ENCODE results near the gene TAF1C.
"Not testable (repeated sequence)": the region's sequence is repeated elsewhere in the genome, so short reads cannot be mapped to it uniquely, and the experiment has no call there.

The TAF1C gene, protein sequence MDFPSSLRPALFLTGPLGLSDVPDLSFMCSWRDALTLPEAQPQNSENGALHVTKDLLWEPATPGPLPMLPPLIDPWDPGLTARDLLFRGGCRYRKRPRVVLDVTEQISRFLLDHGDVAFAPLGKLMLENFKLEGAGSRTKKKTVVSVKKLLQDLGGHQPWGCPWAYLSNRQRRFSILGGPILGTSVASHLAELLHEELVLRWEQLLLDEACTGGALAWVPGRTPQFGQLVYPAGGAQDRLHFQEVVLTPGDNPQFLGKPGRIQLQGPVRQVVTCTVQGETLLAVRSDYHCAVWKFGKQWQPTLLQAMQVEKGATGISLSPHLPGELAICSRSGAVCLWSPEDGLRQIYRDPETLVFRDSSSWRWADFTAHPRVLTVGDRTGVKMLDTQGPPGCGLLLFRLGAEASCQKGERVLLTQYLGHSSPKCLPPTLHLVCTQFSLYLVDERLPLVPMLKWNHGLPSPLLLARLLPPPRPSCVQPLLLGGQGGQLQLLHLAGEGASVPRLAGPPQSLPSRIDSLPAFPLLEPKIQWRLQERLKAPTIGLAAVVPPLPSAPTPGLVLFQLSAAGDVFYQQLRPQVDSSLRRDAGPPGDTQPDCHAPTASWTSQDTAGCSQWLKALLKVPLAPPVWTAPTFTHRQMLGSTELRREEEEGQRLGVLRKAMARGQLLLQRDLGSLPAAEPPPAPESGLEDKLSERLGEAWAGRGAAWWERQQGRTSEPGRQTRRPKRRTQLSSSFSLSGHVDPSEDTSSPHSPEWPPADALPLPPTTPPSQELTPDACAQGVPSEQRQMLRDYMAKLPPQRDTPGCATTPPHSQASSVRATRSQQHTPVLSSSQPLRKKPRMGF

DNA sequence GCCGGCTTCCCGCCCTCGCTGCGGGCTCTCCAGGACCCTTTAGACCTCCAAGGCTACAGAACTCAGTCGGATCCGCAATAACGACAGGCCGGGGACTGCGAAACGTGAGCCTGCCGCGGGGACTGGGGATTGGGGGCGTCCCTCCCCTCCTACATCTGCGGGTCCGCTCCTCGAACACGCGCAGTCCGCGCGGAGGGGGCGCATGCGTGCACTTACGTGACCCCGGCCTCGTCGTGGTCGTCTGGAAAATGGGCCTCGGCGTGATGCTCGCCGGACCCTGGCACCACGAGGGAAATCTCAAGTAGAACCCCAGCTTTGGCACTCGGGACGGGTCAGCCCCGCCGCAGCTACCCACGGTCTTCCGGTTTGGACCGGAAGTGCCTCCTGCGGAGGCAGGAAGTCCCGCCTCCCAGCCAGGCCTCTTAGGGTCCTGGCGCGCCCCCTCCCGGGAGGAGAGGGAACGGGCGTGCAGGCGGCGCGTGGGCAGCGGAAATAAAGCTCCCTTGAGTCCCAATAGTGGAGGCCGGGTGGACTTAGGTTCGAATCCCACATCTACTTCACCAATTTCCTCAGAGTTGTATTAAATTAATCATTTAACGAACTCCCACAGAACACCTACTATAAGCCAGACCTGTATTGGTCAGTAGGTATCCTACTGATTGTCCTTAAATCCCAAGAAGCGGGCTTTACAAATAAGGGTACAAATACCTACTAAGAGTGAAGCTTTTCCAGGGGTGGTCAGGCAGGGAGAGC is at the start of gene TAF1C:
TSS of gene TAF1C (minus strand) at position 373 of the 753 bp plus-strand sequence. CDS start 2,069 bp downstream, outside the sequence.
- DNase-seq: peak; percentile 86

DNA sequence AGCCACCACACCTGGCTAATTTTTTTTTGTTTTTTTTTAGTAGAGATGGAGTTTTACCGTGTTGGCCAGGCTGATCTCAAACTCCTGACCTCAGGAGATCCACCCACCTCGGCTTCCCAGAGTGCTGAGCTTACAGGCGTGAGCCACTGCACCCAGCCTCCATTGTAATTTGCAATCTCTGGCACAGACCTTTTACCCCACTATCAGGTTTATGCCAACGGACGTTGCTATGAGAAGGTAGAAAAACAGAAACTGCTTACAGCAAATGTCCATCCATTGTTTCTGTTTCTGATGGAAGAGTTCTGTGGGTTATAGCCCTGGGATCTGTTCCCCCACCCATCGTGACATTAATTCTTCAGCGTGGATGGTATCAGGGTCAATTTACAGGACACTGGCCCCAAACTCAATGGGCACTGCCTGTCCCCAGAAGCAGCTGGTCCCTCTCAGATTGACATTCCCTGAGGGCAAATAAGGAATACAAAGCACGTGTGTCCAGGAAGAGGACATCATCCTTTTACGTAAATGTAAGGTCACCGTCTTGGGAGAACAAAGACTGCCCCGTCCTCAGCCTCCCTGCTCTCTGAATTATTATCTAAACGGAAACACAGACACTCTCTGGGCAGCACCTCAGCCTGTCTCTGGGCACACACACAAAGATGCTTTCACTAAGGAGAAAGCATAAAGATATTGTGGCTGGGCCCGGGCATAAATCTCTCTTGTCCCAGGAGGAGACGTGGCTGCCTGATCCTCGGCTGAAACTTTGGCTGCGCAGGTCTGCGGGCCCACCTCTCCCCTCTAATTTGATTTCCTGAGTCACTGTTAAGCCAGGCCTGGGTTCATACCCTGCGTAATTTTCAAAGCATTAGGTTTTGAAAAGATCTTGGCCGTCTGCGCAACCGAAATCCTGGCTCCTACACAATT is 47.7 kb upstream of the TAF1C start:
- DNase-seq: no peak

DNA sequence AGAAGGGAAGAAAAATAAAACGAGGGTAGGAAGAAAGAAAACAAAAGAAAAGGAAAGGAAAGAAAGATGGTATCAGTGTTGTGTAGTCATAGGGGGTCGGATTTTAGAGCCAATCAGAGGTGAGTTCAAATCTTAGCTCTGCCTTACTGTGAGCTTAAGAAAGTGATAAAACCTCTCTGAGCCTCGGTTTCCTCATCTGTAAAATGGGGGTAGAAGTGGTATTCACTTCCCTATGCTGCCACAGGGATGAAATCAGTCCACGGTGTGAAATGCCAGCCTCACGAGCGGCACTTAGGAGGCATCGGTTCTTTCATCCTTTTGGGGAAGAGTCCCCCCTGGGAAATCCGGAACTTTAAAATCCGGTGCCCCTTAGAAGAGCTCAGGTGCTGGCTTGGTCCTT is 46.9 kb upstream of the TAF1C start:
- no peak for DNase-seq

DNA sequence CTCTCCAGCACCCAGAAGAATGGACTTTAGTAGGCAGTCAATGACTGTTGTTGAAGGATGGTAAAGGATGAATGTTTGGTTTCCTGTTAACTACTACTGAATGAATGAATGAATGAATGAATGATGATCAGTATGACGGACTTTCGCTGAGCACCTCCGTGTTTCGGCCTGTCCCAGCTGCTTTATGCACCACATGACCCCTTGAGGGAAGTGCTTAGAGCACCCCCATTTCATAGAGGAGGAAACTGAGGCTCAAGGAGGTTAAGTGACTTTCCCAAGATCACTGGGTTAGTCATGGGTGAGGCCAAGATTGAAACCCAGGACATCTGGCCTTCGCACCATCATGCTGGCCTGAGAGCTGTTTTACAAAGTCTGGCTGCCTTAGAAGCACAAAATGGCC is 46.1 kb upstream of the TAF1C start:
- no peak for DNase-seq

DNA sequence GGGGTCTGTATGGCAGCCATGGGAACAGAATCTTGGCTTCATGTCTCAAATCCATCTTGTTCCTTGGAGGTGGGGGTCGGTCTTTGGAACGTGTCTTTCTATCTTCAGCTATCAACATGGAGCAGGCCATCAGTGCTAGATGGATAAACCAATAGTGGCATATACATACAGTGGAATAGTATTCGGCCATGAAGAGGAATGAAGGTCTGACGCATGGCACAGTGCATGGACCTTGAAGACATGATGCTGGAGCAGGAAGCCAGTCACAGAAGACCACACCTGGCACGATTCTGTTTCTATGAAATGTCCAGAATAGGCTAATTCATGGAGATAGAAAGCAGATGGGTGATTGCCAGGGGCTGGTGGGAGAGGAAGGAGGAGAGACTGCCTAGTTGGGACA is 45.2 kb upstream of the TAF1C start:
- no peak for DNase-seq

DNA sequence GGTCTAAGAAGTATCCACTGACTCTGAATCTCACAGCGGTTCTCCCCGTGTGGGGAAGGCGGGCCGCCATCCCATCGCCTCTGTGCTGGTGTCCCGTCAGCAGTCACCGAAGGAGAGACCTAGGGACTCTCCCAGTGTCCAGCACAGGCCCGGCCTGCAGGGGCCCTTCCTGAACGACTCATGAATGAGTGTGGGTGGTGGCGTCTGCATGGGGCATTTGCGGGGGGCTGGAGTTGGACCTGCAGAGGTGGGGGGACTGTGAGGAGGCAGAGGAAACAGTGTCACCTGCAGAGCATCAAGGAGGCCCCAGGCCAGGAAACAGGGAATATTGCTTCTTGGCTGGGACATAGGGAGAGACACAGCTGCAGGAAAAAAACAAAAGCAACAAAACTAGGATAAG is 42.6 kb upstream of the TAF1C start:
- no peak for DNase-seq

DNA sequence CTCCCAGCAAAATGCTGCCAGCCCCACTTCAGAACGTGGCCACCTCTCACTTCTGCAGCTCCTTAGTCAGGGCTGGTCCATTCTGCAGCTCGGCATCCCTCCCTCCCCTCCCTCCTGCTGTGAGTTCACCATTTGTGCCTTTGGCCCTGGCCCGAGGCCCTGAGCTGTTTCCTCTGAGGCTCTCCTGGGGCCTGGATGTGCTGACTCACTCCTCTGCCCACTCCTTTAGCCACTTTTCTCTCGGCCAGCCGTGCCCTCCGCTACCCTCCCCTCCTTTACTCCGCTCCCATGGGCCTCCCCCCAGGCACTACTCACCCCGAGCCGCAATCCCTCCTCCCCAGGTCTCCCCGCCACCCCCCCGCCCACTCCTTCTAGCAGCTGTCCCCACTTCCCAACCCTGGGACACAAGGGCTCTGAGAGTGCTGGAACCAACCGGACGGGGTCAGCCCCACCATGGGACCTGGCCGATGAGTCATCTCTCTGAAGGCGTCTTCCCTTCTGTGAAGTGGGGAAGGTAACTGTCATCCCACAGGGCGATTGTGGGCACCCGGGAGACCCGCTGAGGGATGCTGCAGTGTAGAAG is 41.5 kb upstream of the TAF1C start:
- peak; percentile 77 for DNase-seq

DNA sequence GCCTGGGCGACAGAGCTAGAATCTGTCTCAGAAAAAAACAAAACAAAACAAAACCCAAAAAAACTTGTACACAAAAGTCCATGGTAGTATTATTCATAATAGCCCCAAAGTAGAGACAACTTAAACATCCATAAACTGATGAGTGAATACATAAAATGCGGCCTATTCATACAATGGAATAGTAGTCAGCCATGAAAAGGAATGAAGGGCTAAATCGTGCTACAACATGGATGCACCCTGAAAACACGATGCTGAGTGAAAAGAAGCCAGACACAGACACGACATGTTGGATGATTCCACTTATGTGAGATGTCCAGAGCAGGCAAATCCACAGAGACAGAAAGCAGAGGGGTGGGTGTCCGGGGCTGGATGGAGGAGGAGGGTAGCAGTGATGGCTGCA is 40.7 kb upstream of the TAF1C start:
- no peak for DNase-seq

DNA sequence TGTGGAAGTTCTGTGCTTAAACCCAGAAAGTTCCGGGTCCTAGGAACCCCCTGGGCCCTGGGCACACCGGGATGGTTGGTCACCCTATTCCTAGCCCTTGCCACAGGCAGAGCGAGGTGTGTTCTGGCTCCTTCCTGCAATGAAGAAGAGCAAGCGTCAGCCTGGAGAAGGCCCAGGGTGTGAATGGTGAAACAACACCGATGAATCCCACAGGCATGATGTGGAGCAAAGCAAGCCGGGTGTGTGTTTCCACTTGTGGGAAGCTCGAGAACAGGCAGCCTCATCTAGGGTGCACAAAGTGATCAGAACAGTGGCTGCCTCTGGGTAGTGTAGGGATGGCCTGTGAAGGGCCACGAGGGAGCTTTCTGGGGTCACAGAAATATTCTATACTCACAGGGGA is 39.2 kb upstream of the TAF1C start:
- DNase-seq: no peak

DNA sequence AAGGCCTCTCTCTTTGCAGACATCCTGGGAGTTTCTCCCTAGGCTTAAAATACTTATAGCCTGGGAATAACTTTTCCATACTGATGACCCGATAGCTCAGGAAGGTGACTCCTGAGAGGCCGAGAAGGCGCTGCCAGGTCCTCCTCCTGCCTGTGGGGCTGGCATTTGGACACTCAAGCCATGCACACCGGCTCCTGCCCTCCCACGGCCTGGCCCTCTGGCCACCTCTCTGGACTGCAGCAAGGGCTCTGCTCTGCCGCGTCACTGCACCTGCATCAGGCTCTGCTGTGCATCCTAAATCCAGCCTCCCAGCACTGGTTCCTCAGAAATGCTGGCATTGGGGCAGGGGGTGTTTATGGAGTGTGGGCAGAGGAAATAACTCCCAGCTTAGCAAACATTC is 38.7 kb upstream of the TAF1C start:
- no peak for DNase-seq

DNA sequence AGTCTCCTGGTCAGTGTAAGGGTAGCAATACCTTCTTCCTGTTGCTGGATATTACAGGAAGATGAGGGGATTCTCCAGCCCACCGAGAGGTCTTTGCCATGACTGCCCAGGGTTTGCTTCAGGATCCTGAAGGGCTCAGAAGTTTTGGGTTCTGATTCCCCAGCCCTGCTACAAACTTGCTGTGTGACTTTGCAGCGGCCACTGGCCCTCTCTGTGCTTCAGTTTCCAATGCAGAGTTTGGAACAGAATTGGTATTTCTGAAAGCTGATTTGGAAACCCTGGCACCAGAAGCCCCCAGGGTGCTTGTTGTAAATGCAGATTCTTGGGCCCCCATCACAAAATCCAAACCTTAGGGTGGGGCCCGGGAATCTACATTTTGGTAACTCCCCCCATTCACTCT is 38.3 kb upstream of the TAF1C start:
- DNase-seq: no peak

DNA sequence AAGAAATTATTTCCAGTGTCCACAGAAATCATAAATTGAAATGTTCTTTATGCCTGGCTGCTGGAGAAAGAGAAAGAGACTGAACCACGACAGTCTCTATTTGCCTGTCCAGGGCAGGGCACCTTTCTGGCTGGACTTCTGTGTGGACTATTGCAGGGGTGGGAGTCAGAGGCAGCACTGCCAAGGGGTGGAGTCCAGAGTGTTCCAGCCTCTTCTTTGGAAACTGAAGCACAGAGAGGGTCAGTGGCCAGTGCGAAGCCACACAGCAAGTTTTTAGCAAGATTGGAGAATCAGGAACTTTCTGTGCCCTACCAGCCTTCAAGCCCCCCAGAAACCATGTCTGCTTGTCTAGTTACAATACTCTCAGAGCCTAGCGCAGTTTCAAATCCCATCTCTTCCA is 37.7 kb upstream of the TAF1C start:
- DNase-seq: no peak

DNA sequence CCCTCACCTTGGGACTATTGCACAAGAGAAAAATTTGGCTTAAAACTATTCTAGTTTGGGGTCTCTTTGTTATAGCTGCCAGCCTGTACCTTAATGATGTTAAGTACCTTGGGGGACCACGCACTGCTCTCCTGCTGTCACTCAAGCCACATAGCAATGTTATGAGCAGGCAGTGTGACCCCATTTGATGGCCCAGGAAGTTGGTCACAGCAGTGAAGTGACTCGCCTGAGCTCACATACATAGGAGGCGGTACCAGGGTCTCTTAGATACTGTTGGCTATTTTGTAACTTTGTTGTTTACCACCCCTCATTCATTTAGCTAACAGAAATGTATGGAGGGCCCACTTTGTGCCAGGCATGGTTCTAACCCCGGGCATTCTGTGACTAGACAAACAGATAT is 36.6 kb upstream of the TAF1C start:
- DNase-seq: no peak

DNA sequence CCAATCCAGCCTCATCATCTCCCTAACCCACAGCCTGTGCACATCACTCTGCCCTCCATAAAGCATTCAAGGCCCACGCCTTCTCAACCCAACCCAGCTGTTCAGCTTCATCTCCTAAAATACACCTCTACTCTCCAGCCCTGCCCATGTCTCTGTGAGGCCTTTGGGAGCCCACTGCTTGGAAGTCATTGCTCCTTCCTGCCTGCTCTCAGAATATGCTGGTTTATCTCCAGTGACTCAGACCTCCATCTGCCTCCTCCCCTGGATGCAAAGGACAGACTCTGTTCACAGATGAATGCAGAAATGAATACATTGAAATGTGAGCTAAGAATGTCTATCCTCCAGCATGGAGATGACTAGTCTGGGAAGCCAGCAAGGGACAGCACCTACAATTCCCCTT is 34.0 kb upstream of the TAF1C start:
- DNase-seq: no peak

DNA sequence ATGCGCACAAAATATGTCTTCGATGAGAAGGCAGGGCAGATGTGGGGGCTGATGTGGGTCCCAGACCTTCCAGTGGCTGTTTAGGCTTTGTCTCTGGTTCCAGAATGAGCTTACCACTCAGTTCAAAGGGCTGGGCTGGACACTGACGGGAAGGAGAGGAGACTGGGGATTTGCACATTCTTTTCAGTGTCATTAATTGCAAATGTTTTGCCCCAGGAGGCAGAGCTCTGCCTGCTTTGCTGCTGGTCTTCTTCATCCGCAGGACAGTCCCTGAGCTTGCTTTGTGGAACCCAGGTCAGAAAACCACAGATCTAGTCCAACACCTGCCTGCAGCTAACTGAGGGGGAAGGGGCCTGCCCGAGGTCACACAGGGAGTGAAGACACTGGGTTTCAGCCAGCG is 32.1 kb upstream of the TAF1C start:
- no peak for DNase-seq

DNA sequence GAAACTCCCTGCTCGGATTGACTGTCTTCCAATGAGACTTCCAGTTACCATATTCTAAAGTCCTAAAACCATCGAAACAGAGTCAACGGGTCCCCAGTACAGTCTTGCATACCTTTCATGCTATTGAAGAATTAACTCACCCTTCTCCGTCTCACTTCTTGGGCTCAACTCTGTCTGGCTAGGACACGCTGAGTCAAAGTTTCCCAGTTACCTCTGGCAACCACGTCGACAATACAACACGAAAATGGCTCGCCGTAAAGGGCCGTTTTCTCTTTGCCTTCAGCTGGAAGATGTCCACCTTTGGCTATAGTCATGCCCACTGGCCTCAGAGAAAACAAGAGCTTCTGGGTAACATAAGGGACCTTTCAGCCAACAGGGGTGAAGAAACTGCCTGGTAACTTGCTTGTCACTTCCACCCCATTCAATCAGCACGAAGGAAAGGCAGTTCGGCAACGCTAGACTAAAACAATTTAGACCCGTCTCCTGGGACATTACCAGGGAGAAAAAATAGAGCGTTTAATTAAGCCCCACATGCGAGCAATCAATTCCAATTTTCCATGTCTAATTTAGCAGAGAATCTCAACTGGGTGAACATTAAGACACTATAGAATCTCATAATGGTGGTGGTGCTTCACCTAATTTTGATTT is 31.4 kb upstream of the TAF1C start:
- no peak for DNase-seq

DNA sequence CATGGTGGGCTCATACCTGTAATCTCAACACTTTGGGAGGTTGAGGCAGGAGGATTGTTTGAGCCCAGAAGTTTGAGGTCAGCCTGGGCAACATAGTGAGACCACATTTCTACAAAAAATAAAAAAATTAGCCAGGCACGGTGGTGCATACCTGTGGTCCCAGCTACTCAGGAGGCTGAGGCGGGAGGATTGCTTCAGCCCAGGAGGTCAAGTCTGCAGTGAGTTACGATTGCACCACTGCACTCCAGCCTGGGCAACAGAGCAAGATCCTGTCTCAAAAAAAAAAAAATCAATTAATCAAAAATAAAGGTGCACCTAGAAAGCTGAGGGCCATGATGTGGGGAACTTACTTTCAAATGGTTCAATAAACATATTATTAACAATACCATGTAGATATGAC is 29.3 kb upstream of the TAF1C start:
- DNase-seq: not testable (repeated sequence)

DNA sequence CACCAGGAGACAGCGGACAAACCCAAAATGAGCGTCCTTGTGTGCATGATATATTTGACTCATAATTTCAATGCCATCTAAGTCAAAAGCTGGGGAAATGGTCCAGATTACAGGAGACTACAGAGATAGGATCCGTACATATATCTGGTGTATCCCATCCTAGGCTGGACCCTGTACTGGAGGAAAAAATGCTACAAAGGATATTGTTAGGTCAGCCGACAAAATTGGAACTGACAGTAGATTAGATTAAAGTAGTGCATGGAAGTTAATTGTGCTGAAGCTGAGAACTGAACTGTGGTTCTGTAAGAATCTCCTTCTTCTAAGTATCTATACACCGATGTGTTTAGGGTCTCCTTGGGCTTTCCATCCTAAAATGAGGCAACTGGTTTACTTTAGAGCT is 28.7 kb upstream of the TAF1C start:
- no peak for DNase-seq

DNA sequence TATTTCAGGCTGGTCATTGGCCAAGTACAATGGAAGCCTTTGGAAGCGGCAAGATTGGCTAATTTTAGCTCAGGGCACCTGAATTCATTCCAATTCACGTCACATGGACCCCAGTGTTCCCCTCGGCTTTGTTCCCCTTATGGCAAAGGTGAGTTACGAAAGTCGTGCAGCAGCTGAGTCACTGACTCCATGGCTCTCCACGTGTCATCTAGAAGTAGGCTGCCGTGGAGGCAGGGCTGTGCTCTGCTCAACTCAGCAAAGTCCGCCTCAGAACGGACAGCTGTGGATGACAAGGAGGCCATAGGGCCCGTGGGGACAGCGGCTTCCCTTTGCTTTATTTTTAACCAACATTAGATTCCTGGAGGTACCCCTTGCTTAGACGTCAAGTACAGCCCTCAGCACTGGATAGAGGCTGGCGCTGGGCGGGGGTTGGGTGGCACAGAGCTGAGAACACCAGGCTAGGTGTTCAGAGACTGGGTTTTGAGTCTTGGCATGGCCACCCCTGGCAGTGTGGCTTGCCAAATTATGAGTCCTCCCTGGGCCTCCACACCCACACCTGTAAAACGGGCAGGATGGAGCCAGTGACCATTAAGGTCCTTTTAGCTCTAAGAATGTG is 27.7 kb upstream of the TAF1C start:
- no peak for DNase-seq

DNA sequence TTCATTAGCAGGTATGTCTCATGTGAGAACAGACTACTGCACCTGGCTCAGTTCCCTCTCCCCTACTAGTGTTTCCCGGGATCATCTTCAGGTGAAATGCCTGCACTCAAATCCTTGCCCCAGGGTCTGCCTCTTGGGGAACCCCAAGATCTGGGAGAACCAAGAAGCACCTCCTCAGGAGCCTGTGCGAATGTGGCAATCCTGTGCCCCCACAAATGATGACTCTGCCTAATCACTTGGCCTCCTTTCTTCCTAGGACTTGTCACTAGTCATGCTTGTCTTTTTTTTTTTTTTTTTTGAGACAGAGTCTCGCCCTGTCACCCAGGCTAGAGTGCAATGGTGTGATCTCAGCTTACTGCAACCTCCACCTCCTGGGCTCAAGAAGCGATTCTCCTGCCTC is 25.8 kb upstream of the TAF1C start:
- no peak for DNase-seq

DNA sequence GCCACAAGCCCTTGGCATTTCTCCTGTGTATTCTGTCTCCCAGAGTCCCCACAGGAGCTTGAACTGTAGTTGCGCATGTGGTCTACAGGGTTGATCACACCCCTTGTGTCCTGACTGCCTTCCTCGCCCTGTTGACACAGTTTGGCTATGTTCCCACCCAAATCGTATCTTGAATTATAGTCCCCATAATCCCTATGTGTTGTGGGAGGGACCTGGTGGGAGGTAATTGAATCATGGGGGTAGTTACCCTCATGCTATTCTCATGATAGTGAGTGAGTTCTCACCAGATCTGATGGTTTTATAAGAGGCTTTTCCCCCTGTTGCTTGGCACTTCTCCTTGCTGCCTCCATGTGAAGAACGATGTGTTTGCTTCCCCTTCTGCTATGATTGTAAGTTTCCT is 25.3 kb upstream of the TAF1C start:
- DNase-seq: no peak
